DND-41 (cell line): Measurements from ENCODE around the gene FAM219A.

Experiments
- ATAC-seq: fragments of 200-7000 bp; cut with Tn5 transposase; 3 replicates; pipeline ENCODE4 v1.9.1; 2021; ENCODE audit warnings: low read depth; ENCODE audit not compliant: insufficient read depth
- DNase-seq: peaks from one replicate; pipeline ENCODE4 v3.0.0-alpha.2; 2020
- H2AFZ ChIP-seq: 2 replicates; pipeline ENCODE4 v1.6.0; 2012; ENCODE audit warnings: low read depth, low read length
- H3K27ac ChIP-seq: 2 replicates; pipeline ENCODE4 v1.5.1; 2012; ENCODE audit warnings: low read length, inconsistent platforms
- H3K27me3 ChIP-seq: fragments of 200-600 bp; sonication (generic); 2 replicates; pipeline ENCODE4 v1.6.0; 2012; ENCODE audit warnings: low read length, mild to moderate bottlenecking, inconsistent platforms; ENCODE audit not compliant: insufficient read depth, poor library complexity
- H3K36me3 ChIP-seq: 2 replicates; pipeline ENCODE4 v1.5.1; 2012; ENCODE audit warnings: low read length, inconsistent platforms; ENCODE audit not compliant: insufficient read depth
- H3K4me1 ChIP-seq: 2 replicates; pipeline ENCODE4 v1.5.1; 2012; ENCODE audit warnings: mild to moderate bottlenecking, low read length; ENCODE audit not compliant: insufficient read depth
- H3K4me2 ChIP-seq: 2 replicates; pipeline ENCODE4 v1.6.0; 2012; ENCODE audit warnings: mild to moderate bottlenecking, moderate library complexity, low read length, inconsistent platforms; ENCODE audit not compliant: insufficient read depth
- H3K4me3 ChIP-seq, 2 experiments: fragments of 200-600 bp in 1 of 2; shearing (Covaris generic) in 1 of 2; 2 replicates each; pipeline ENCODE4 v1.5.1; 2012 to 2016; ENCODE audit warnings: inconsistent platforms in 2 of 2, low read length in 2 of 2, mild to moderate bottlenecking in 2 of 2, low read depth in 1 of 2, moderate library complexity in 1 of 2
- H3K79me2 ChIP-seq: 2 replicates; pipeline ENCODE4 v1.6.0; 2012; ENCODE audit warnings: low read length, inconsistent platforms; ENCODE audit not compliant: insufficient read depth
- H3K9ac ChIP-seq: 2 replicates; pipeline ENCODE4 v1.6.0; 2012; ENCODE audit warnings: low read depth, mild to moderate bottlenecking, inconsistent platforms, low read length, moderate library complexity
- H3K9me3 ChIP-seq: 2 replicates; pipeline ENCODE4 v1.5.1; 2012; ENCODE audit warnings: low read length, moderate library complexity, mild to moderate bottlenecking, inconsistent platforms; ENCODE audit not compliant: insufficient read depth, severe bottlenecking
- H4K20me1 ChIP-seq: 2 replicates; pipeline ENCODE4 v1.6.0; 2012; ENCODE audit warnings: low read length; ENCODE audit not compliant: insufficient read depth
- EZH2 ChIP-seq: IDR thresholded peaks from 3 replicates; pipeline ENCODE4 v1.6.1; 2012; ENCODE audit warnings: borderline replicate concordance, low read depth, mild to moderate bottlenecking, moderate library complexity, low read length, inconsistent platforms; ENCODE audit not compliant: severe bottlenecking
- TF ChIP-seq, protein P1 (sequence below): IDR thresholded peaks from 2 replicates; pipeline ENCODE4 v1.5.1; 2012; ENCODE audit warnings: borderline replicate concordance, low read length, moderate library complexity, mild to moderate bottlenecking; ENCODE audit not compliant: poor library complexity, severe bottlenecking; ENCODE audit errors: extremely low read depth

Gene FAM219A

DNA sequence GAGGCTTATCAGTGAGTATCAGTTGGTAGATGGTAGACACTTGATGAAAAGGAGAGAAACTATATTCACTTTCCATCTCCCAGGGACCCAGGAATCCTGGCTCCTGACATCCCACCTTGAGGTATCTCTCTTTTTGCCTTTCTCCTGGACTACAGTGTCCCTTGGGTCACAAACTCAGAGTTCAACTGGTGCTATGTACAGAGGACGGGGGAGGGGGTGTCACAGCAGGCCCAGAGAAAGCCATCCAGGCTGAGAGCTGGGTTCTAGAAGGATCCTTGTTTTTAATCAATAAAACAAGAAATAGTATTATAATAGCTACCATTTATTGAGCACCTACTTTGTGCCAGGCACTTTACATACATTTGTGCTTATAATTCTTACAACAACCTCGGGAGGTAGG is 92.0 kb downstream of the FAM219A start:
- H4K20me1 ChIP-seq = no peaks in the 10 kb centered on the region; the same call in 1 of the 2 replicates

GRCh38 chr9:34365282-34365681 is 93.1 kb downstream of the FAM219A start:
- H3K79me2 ChIP-seq = no peaks in the 10 kb centered on the region
- no peak overlapping the region for H2AFZ ChIP-seq
- H3K9me3 ChIP-seq = no peaks in the 10 kb centered on the region
- H3K36me3 ChIP-seq = no peaks in the 10 kb centered on the region
- no peak for DNase-seq
- ATAC-seq = no peak
- no peaks in the 10 kb centered on the region; the same call in 1 of the 2 replicates for H4K20me1 ChIP-seq
- H3K9ac ChIP-seq = no peak overlapping the region
- H3K4me1 ChIP-seq = no peaks in the 10 kb centered on the region
- no peak overlapping the region for H3K27ac ChIP-seq
- no peak overlapping the region for H3K4me3 ChIP-seq
- H3K4me2 ChIP-seq = no peak overlapping the region
- no peaks in the 10 kb centered on the region for H3K27me3 ChIP-seq
- no peak for TF ChIP-seq EZH2
- TF ChIP-seq, protein P1, sequence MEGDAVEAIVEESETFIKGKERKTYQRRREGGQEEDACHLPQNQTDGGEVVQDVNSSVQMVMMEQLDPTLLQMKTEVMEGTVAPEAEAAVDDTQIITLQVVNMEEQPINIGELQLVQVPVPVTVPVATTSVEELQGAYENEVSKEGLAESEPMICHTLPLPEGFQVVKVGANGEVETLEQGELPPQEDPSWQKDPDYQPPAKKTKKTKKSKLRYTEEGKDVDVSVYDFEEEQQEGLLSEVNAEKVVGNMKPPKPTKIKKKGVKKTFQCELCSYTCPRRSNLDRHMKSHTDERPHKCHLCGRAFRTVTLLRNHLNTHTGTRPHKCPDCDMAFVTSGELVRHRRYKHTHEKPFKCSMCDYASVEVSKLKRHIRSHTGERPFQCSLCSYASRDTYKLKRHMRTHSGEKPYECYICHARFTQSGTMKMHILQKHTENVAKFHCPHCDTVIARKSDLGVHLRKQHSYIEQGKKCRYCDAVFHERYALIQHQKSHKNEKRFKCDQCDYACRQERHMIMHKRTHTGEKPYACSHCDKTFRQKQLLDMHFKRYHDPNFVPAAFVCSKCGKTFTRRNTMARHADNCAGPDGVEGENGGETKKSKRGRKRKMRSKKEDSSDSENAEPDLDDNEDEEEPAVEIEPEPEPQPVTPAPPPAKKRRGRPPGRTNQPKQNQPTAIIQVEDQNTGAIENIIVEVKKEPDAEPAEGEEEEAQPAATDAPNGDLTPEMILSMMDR = no peak

More for the DNA sequence above, 92.0 kb downstream of the FAM219A start:
- H3K4me2 ChIP-seq = no peak overlapping the region
- TF ChIP-seq, protein P1 = no peak
- no peak for TF ChIP-seq EZH2
- H3K9me3 ChIP-seq = no peaks in the 10 kb centered on the region
- ATAC-seq (no peak), DNase-seq (no peak)
- H3K36me3 ChIP-seq = no peaks in the 10 kb centered on the region
- no peaks in the 10 kb centered on the region for H3K79me2 ChIP-seq
- H3K4me1 ChIP-seq = no peaks in the 10 kb centered on the region
- no peak overlapping the region for H3K27ac ChIP-seq
- H3K4me3 ChIP-seq = no peak overlapping the region
- H3K27me3 ChIP-seq = no peaks in the 10 kb centered on the region
- no peak overlapping the region for H3K9ac ChIP-seq
- H2AFZ ChIP-seq = no peak overlapping the region

GRCh38 chr9:34363619-34364351 is 94.6 kb downstream of the FAM219A start:
- Histone ChIP-seq H3K79me2 (no peaks in the 10 kb centered on the region), H3K4me1 (no peaks in the 10 kb centered on the region), H4K20me1 (no peaks in the 10 kb centered on the region; the same call in 1 of the 2 replicates), H3K27me3 (no peaks in the 10 kb centered on the region), H3K4me3 (no peak overlapping the region), H3K4me2 (no peak overlapping the region), H3K9me3 (no peaks in the 10 kb centered on the region), H3K36me3 (no peaks in the 10 kb centered on the region), H2AFZ (no peak overlapping the region), H3K9ac (no peak overlapping the region), H3K27ac (no peak overlapping the region)
- DNase-seq = no peak
- no peak for TF ChIP-seq EZH2
- TF ChIP-seq, protein P1 = no peak
- ATAC-seq = peak; percentile 56; the same call in 2 of the 3 replicates
